ENCODE data around the gene DERL2.

DNA sequence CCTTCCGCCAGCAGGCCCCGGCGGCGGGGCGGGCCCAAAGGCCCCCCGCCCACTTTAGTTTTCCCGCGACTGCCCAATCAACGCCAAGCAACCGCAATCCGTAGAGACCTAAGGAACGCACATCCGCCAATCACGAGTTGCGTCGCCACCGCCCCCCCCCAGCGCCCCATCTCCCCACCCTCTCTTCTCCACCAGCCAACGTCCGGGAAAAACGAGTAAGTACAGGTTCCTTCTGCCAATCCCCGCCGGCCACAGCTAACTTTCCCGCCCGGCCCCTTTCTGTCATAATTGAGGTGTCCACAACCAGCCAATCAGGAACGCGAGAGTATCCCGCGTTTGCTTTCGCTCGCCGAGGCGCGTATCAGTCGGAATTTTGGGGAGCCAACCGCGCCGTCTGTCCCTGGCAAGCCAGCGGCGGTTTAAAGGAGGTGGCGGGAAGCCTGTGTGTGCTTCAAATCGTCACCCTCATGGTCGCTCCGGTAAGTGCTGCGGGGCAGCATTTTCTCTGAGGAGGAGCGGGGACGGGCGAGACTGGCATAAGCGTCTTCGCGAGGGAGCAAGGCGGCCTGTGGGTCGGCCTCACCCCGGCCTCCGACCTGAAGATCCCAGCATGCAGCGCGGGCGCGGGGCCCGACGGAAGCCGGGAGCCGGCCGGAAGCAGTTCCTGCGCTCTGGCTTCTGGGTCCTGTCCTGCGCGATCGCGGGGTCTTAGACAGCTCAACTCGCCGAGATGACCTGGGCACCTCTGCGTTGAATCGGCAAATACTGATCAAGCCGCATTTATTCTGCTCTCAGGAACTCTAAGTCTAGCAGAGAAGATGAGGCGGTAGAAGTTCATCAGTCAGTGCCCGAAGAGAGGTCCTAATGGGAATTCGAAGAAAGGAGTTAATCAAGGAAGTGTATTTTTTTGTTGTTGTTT, 487 bp upstream of the DERL2 start, which contains the start of gene MIS12:
- no peak for TF ChIP-seq CTCF (IDR thresholded peaks at IDR 0.05)
- TF ChIP-seq EZH2 (IDR thresholded peaks at IDR 0.05; ENCODE audit: borderline replicate concordance, insufficient read depth, low read depth, low read length, poor library complexity, severe bottlenecking) = no peak

All from B cell (primary cell).